Pancreas (tissue), 10 donors: ENCODE results near the gene GAP43. TPM values are rescaled to one million over a fixed set of nuclear protein-coding genes. Genes with fewer than 3 reads are reported as not detected.

ENCODE experiments used
- ATAC-seq, 4 donors: fragments of 200-7000 bp; cut with Tn5 transposase; one replicate each; pipeline versions ENCODE4 v1.8.0 to v1.9.1; 2020; ENCODE audit warnings: mild to moderate bottlenecking in 4 of 4, moderate library complexity in 4 of 4
- DNase-seq, 6 donors: peaks; one replicate each; pipeline ENCODE4 v3.0.0-alpha.2; 2020
- FAIRE-seq: peaks from 2 replicates; lab custom pipeline; 2012; peaks lifted over from hg19 to GRCh38; lab: Jason Lieb, UNC
- H3K27ac ChIP-seq, 4 donors: fragments of 200-600 bp; sonication (generic); 1 replicate in 3 of 4; 2 replicates in 1 of 4; pipeline versions ENCODE4 v1.5.0 to v1.8.0; 2020
- H3K27me3 ChIP-seq, 4 donors: fragments of 200-600 bp; one replicate each; pipeline ENCODE4 v1.8.0; 2021
- H3K36me3 ChIP-seq, 3 donors: fragments of 200-600 bp; sonication (generic) in 1 of 3; one replicate each; pipeline versions ENCODE4 v1.5.0 to v1.8.0; 2020 to 2021
- H3K4me1 ChIP-seq, 3 donors: fragments of 200-600 bp; one replicate each; pipeline ENCODE4 v1.8.0; 2021
- H3K4me3 ChIP-seq, 4 donors: fragments of 200-600 bp; sonication (generic) in 2 of 4; one replicate each; pipeline versions ENCODE4 v1.5.0 to v1.8.0; 2020 to 2021
- H3K9me3 ChIP-seq, 4 donors: fragments of 200-600 bp; one replicate each; pipeline ENCODE4 v1.8.0; 2021
- WGBS, 2 donors: extraction: QIAGEN DNeasy Blood & Tissue Kit; methylation state at CpG; one replicate each; pipeline ENCODE4 v1.1.7; 2013; 5-methylcytosine and 5-hydroxymethylcytosine counted together
- intact Hi-C, 3 donors: fragments of 100-400 bp; cut with DNase I; formaldehyde crosslinking; loops; one replicate each; pipeline versions ENCODE4 v1.11.1 to v1.14.2; 2022
- polyA plus RNA-seq, 2 donors: library from polyadenylated mRNA; stranded (reverse); fragments of 200-250 nt; gene quantifications; one replicate each; pipeline ENCODE4 v1.2.3, GENCODE V29; 2013
- total RNA-seq, 6 donors: library from RNA; stranded (reverse); fragmentation: NEBNext Ultra II Directional in 4 of 6; extraction: Animal tissue kit (Norgen Biotek cat#: 25700) in 4 of 6; gene quantifications; one replicate each; pipeline versions ENCODE4 v1.2.1 to v1.2.4, GENCODE V29; 2021 to 2023
- TF ChIP-seq, protein P1 (sequence below), 4 donors: fragments of 200-600 bp; sonication (generic) in 3 of 4; IDR thresholded peaks; one replicate each; pipeline versions ENCODE4 v1.5.0 to v1.8.0; 2021; ENCODE audit warnings: antibody characterized with exemption in 4 of 4
- donor health status: healthy with polysubstance abuse.
- donor health status: DM: no; HTN: no; CAD: no; lungs with moderate emphysema.
- donor health status: DM: no; HTN: no; CAD: no.
- donor health status: control.
- donor health status: control.
- donor health status: Bipolar disorder and iron deficiency.
- donor health status: DM: yes; HTN: yes; CAD: no.
- donor health status: DM: no; HTN: no; CAD: no.
- donor health status: DM: no; HTN: no; CAD: no.
- donor health status: DM: yes; HTN: yes; CAD: no.

GAP43 gene
- total and polyA plus RNA-seq, 8 donors: 0.09 to 2.2 (median 0.21) TPM

DNA sequence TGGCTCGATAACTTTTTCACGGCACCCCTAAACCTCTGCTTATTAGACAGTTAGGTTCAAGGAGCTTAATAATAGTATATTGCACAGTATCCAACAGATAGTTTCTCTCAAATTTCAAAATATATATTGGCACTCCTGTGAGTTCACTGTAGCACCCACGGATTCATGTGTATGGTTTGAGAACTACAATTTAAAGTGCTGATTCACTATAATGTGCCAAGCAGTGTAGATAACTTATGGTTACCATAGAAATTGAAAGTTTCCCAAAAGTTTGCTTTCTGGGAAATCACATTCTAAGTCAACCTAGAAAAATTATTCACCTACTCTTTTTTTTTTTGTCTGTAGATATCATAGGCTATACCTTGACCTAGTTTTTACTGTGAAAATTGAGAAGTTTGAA, 86.6 kb downstream of the GAP43 start:
- FAIRE-seq (no peak), ATAC-seq (no peak), DNase-seq (no peak)
- Histone ChIP-seq H3K27ac (no peak overlapping the region), H3K4me1 (peaks cover 5 to 18% (median 16%) of the 10 kb centered on the region in 3 donors), H3K4me3 (no peak overlapping the region), H3K36me3 (no peaks in the 10 kb centered on the region), H3K27me3 (no peaks in the 10 kb centered on the region), H3K9me3 (no peaks in the 10 kb centered on the region)
- TF ChIP-seq, protein P1, sequence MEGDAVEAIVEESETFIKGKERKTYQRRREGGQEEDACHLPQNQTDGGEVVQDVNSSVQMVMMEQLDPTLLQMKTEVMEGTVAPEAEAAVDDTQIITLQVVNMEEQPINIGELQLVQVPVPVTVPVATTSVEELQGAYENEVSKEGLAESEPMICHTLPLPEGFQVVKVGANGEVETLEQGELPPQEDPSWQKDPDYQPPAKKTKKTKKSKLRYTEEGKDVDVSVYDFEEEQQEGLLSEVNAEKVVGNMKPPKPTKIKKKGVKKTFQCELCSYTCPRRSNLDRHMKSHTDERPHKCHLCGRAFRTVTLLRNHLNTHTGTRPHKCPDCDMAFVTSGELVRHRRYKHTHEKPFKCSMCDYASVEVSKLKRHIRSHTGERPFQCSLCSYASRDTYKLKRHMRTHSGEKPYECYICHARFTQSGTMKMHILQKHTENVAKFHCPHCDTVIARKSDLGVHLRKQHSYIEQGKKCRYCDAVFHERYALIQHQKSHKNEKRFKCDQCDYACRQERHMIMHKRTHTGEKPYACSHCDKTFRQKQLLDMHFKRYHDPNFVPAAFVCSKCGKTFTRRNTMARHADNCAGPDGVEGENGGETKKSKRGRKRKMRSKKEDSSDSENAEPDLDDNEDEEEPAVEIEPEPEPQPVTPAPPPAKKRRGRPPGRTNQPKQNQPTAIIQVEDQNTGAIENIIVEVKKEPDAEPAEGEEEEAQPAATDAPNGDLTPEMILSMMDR (IDR thresholded peaks at IDR 0.05): no peak
- WGBS, 2 donors: 89 to 90% methylated on average over 3 of the region's 3 CpGs
- intact Hi-C loops: no loop called here

DNA sequence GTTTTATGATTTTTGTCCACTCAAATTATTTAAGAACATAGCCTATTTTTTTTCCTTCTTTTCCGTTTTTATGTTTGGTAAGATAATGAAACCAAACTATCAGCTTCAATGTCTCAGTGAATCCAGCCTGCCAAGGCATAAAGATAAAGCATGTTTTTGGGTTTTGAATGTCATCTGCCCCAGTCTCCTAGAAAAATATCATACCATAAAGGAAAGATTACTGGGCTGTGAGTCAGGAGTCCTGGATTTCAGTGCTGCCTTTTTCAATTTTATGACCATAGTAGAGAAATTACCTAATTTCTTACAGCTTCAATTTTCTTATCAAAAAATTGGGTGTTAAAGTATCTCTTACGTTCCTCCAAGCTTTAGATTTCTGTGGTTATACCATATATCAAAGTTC, 87.5 kb downstream of the GAP43 start:
- no peak for DNase-seq
- ATAC-seq: no peak
- H3K4me1 ChIP-seq: peaks cover 5 to 11% (median 8%) of the 10 kb centered on the region in 3 donors
- WGBS, 2 donors: 23 to 29% methylated on average over 2 of the region's 2 CpGs
- H3K9me3 ChIP-seq: no peaks in the 10 kb centered on the region
- no peaks in the 10 kb centered on the region for H3K27me3 ChIP-seq
- no peak for FAIRE-seq
- H3K4me3 ChIP-seq: no peak overlapping the region
- H3K27ac ChIP-seq: no peak overlapping the region
- H3K36me3 ChIP-seq: no peaks in the 10 kb centered on the region
- intact Hi-C loops: no loop called here
- TF ChIP-seq, protein P1 (IDR thresholded peaks at IDR 0.05): no peak

GRCh38 chr3:115712871-115713270, 89.6 kb downstream of the GAP43 start:
- no peak overlapping the region for H3K27ac ChIP-seq
- FAIRE-seq (no peak), ATAC-seq (peak in 2 of 4 donors; percentile 10 to 36), DNase-seq (no peak)
- TF ChIP-seq, protein P1 (IDR thresholded peaks at IDR 0.05): no peak
- H3K9me3 ChIP-seq: no peaks in the 10 kb centered on the region
- no peaks in the 10 kb centered on the region for H3K27me3 ChIP-seq
- WGBS, 2 donors: 0% methylated on average over 1 of the region's 1 CpG
- intact Hi-C loops: no loop called here
- no peaks in the 10 kb centered on the region for H3K4me1 ChIP-seq
- no peaks in the 10 kb centered on the region for H3K36me3 ChIP-seq
- no peak overlapping the region for H3K4me3 ChIP-seq

DNA sequence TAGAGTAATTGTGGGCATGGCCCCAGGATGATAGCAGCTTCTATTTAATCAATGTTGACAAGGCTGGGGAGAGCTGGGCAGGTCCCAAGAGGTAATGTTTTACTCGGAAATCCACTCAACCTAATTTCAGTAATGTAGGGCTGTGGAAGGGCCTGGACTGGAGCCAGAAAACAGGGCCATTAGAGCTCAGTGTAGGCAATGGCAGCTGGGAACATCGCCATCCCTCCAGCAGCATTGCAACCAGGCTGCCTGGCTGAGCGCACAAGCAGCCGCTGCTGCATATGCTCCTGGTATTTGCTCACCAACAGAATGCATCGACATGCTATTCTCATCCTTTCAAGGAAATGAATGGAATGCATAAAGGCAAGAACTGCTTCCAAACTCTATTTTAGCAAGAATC, 90.0 kb downstream of the GAP43 start:
- ATAC-seq (peak; percentile 83 to 98 (median 96)), DNase-seq (peak; percentile 69 to 84 (median 72)), FAIRE-seq (no peak)
- TF ChIP-seq, protein P1 (IDR thresholded peaks at IDR 0.05): no peak
- no peak overlapping the region for H3K4me3 ChIP-seq
- intact Hi-C loops: no loop called here
- H3K36me3 ChIP-seq: no peaks in the 10 kb centered on the region
- H3K27ac ChIP-seq: no peak overlapping the region
- H3K4me1 ChIP-seq: no peaks in the 10 kb centered on the region
- no peaks in the 10 kb centered on the region for H3K9me3 ChIP-seq
- 17 to 24% methylated on average over 5 of the region's 5 CpGs for WGBS, 2 donors
- no peaks in the 10 kb centered on the region for H3K27me3 ChIP-seq

DNA sequence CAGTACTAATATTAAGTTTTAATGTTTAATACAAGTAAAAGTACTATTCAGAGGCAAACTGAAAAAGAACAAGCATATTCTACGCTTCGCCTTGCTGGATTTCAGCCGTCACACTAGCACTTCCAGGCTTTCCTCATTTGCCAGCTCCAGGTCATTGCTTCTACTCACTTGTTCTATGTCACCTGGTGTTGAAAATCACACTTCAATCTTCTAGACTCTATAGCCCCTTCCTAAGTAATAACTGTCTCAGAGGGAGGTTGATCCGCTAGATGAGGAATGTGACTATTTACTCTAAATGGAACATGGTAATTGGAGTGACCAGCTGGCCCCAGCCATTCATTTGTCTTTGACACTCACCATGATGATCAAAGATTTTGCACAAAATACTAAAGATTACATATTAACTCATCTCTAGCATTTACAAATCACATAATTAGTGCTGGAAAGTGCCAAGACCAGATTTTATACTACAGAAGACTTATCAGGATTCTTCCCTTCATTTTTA, 92.0 kb downstream of the GAP43 start:
- ATAC-seq: no peak
- H3K27me3 ChIP-seq: no peaks in the 10 kb centered on the region
- 84 to 93% methylated on average over 4 of the region's 4 CpGs for WGBS, 2 donors
- TF ChIP-seq, protein P1 (IDR thresholded peaks at IDR 0.05): no peak
- no peaks in the 10 kb centered on the region for H3K9me3 ChIP-seq
- no peak overlapping the region for H3K4me3 ChIP-seq
- H3K27ac ChIP-seq: no peak overlapping the region
- FAIRE-seq: no peak
- no peak for DNase-seq
- H3K4me1 ChIP-seq: no peaks in the 10 kb centered on the region
- intact Hi-C loops: no loop called here
- no peaks in the 10 kb centered on the region for H3K36me3 ChIP-seq
